ENCODE data around the gene NUP214.
"Not testable (repeated sequence)": the region's sequence is repeated elsewhere in the genome, so short reads cannot be mapped to it uniquely, and the experiment has no call there.

NUP214 gene

DNA sequence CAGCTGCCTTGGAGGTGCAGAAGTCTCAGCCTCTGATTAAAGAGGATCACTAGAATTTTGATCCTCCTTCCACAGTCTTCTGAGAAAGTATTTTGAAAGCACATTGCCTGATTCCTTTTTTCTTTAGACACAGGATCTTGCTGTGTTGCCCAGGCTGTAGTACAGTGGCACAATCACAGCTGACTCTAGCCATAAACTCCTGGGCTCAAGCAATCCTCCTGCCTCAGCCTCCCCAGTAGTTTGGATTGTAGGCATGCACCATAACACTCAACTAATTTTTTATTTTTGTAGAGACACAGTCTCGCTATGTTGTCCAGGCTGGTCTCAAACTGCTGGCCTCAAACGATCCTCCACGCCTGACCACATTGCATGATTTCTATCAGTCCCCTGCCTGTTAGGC is 76.5 kb downstream of the NUP214 start:
- no peak for DNase-seq

GRCh38 chr9:131203431-131204218 is 78.2 kb downstream of the NUP214 start:
- no peak for DNase-seq

DNA sequence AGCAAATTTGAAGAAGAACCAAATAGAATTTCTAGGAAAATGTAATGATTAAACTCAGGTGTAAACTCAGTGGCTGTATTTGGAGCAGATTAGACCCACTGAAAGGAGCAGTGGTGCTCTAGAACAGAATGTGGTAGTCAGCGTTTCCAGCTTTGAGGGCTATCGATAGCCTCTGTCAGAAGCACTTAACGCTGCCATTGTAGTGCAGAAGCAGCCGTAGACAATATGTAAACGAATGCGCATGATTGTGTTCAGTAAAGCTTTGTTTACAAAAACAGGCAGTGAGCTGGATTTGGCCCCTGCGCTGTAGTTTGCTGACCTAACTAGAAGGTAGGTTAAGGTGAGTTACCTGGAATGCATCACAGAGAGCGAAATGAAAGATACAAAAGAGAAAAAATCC is 78.9 kb downstream of the NUP214 start:
- no peak for DNase-seq

- DNase-seq, result no peak
Observed at GRCh38 chr9:131206495-131206894, 81.1 kb downstream of the NUP214 start.

DNA sequence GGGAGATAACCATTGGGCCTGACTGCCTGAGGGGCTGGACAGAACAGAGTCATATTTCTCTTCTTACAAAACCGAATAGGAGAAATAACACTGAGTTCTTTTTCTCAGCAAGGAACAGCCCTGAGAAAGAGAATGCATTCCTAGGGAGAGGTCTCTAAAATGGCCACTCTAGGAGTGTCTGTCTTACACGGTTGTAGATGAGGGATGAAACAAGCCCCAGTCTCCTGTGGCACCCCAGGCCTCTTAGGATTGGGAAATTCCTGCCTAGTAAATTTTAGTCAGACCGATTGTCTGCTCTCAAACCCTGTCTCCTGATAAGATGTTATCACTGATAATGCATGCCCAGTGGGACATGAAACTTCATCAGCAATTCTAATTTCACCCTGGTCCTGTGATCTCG is 86.5 kb downstream of the NUP214 start:
- not testable (repeated sequence) for DNase-seq

- no peak for DNase-seq
Observed at GRCh38 chr9:131214286-131214856, 89.0 kb downstream of the NUP214 start.

DNA sequence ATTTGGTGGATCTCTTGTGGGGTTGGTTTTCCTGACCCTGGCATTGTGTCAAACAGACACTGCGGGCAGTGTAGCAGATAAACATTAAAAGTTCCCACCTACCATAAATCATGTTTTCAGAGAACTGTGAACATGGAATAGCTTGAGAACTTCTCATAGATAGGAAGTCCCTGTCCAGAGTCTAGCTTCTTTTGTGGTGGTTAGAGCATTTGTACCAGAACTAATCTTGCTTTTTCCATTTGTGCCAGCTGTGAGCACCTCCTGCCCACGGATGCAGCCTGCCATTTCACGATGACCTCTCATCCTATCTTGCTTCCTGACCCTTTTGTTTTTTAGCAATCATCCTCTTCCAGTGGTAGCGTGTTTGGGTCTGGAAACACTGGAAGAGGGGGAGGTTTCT is 89.5 kb downstream of the NUP214 start:
- no peak for DNase-seq

GRCh38 chr9:131216806-131217205 is 91.4 kb downstream of the NUP214 start:
- no peak for DNase-seq

DNA sequence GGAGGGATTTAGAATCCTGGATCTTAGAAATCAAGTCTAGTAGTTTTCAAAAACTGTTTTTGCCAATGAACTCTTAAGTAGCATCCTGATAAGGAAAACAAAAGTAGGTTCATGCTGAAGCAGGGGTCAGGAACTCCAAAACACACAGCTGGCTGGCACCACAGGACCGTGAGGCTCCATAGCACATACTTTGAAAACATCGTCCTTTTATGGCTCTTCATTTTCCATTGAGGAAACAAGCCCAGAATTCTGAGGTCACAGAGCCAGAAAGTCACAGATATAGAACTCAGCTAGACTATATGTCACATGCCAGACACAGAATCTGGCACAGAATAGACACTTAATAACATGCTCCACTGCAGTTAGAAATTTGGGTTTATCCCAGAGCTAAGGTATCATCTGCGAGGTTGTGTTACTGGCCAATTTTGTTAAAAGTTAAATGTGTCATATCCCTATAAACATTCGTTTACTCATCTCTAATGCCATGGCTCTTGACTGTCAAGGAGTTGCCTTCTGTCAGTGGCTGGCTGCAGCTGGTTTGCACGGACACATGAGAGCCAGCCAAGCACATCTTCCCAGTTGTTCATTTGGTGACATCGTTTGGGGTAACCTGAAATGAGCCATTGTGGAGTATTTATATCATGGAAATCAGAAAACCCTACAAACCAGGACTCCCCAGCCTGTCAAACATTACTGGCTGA is 92.1 kb downstream of the NUP214 start:
- DNase-seq, result no peak

DNA sequence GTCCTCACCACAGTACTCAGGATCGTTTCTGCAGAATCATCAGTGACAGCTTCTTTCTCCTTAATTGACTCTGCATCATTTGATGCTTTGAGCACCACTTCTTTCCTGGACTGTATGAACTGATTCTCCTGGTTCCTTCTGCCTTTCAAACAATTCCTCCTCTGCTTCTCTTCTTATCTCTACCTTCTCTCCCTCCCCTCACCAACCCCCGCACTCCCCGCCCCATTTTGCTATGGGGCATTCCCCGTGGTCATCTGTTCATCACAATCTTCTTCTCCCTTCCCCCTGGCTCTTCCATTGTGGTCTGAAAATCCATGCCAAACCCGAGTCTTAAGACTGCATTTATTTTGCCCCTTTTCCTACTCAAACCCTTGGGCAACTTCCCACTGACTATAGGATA is 93.0 kb downstream of the NUP214 start:
- no peak for DNase-seq

DNA sequence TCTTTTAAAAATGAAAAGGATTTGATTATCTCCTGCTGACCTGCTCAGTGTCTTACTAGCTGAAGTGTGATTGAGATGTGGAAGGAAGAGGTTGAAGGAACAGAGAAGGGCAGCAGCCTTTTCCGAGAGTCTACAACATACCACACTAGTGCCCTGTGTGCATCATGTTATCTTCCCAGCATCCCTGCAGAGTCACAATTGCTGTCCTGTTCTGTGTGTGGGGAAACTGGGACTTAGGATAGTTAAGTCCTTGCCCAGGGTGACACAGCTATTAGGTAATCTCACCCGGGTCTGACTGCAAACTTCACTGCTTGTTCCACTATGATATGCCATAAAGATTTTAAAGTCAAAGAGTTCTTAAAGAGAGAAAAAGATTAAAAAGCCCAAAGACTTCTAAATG is 95.1 kb downstream of the NUP214 start:
- no peak for DNase-seq

GRCh38 chr9:131222460-131222859 is 97.1 kb downstream of the NUP214 start:
- no peak for DNase-seq

DNA sequence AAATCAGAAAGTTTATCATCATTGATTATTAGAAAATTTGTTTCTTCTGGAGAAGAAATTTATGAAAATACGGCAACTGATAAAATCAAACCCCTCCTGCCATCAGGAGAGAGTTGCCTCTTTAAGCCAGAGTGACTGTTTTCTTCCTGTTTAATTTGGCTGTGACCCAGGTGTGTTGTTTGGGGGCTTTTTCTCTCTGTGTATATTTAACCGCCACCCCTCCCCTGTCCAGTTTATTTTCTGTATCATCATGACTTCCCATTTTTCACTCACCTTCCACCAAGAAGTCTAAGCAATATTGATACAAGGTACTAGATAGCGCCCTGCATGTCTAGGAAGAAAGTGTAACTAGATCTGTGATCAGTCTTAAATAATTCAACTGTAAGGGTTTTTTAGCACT is 100.8 kb downstream of the NUP214 start:
- DNase-seq, result no peak

DNA sequence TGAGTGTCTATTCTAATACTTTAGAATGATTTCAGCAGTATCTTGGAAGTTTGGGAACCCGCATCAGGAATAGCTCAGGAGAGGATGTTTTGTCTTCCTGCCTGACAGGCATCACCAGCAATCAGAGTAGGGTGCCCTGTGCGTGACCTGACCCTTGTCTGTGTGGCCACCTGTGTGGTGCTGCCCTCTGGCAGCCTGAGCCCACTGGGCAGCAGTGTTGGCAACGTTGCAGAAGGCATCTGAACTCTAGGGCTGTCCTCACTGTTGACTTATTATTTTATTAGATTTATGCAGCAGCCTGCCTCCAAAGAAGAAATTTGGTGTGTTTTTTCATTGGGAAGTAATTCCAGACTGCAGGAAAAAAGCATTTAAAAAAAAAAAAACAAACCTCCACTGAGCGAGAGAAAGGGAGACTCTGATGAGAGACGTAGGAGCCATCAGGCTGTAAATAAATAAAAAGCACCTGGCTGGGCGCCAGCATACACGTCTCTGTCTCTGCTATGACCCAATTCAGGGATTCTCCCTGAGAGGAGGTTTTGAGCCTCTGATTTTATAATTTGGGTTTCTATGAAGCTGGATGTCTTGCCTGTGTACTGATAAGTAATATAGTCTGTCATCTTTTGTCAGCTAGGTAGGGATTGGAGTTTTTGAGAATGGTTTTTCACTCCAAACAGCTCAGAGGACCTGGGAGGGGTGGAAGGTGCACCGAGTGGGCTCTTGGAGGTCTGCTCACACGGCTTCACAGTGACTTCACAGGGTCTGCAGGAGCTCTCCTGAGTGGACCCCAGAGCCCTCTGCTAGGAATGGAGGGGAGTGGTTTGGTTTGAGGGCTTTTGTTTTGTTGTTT is 101.9 kb downstream of the NUP214 start:
- no peak for DNase-seq

DNA sequence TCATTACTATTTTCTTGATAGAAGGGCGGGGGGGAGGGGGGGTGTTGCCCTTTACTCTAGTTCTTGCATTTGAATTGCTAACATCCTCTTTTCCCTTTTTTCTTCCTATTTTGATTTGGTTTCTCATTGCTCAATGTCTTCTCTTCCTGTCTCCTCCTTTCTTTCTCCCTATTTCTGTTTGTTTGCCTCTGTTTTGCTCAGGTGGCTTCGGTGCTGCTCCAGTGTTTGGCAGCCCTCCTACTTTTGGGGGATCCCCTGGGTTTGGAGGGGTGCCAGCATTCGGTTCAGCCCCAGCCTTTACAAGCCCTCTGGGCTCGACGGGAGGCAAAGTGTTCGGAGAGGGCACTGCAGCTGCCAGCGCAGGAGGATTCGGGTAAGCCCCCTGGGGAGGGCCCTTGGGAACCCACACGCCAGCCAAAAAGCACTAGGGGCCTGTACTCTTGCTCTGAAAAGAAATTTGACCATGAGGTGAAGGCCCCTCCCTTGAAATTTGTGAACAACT is 102.6 kb downstream of the NUP214 start:
- no peak for DNase-seq

DNA sequence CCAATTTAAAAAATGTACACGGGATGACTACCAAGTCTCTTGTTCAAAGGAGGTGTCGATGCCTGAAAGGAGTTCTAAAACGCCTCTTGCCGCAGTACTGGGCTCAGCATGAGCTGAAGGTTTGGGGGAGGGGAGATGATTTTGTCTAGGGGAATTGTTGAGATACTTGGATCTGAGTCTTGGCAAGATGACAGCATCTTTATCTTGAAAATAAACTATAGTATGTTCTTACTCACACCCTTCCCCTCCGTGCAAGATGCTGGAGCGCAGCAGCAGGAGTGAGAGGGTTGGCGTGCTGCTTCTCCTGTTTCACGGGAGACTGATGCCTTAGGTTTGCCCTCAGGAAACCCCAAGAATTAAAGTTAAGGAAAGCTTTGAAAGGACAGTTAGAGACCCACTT is 103.6 kb downstream of the NUP214 start:
- no peak for DNase-seq

GRCh38 chr9:131233556-131233955 is 108.2 kb downstream of the NUP214 start:
- no peak for DNase-seq

DNA sequence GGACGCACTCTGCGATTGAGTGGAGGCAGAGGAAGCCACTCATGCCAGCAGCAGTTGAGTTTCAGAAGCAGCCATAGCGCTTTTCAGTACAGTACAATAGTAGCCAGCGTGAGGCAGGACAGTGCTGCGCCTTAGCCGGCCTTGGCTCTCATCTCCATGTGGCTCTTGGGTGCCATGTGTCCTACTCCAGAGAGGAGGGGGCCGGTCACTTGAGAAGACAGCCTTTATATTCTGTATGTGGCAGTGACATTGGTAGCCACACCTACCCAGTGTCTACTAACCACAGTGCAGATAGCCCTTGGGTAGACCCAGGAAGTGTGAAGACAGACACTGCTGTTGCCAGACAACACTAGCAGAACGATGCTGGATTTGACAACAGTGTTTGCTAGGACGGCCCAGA is 108.6 kb downstream of the NUP214 start:
- DNase-seq, result no peak

DNA sequence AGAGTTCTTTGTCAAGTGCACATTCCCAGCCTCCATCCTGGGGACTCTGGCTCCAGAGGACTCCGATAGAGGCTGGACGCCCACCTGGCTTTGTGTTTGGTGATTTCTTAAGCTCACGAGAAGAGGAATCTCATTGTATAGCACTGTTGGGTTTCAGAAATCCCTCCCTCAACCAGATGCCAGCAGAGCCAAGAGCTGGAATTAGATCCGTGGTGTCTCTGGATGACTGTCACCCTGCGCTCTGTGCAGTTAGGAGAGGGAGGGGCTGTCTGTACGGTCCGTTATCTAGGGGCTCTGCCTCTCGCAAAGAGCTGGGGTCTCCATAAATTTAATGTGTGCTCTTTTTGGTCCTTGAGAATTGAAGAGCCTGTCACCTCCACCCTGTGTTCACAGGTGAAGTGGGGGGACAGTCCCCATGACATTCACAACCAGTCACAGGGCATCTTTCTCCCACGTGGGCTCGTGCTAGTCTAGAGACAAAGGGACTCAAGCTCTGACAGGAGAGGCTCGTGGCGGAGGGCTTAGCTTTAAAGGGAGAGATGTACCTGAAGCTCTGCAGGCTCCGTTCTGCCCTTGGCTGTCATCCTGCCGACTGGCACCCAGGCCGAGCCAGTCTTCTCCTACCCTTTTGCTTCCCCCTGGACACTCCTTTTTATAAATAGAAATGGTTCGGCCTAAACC is 109.6 kb downstream of the NUP214 start:
- no peak for DNase-seq

- no peak for DNase-seq
Observed at GRCh38 chr9:131235480-131235851, 110.1 kb downstream of the NUP214 start.

GRCh38 chr9:131236161-131236560 is 110.8 kb downstream of the NUP214 start:
- peak; percentile 15 for DNase-seq

DNA sequence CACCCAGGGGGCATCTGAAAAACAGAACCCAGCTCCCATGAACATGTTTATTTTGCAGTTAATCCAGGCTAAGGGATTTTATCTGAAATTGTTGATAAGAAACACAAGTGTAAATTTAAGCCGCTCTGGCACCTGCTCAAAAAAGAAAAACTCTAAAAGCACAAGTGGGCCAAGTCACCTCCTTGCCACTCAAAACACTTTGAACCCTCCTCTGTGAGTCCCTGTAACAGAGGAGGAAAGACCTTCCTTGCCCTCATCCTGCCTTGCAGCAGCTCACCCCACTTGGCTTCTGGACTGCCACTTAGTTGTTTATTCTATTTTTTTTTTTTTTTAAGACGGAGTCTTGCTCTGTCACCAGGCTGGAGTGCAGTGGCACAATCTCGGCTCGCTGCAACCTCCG is 111.4 kb downstream of the NUP214 start:
- no peak for DNase-seq

- DNase-seq, result no peak
Observed at GRCh38 chr9:131237291-131237690, 111.9 kb downstream of the NUP214 start.
